SU-DHL-6 (cell line): ENCODE results near the gene CHRNE.
A peak's percentile ranks its signal among the peaks of the same experiment; 100 is the strongest.

Source experiments
- H2AFZ ChIP-seq: fragments of 200-600 bp; sonication (generic); 2 replicates; pipeline ENCODE4 v1.6.1; 2014; ENCODE audit warnings: low read depth, mild to moderate bottlenecking, moderate library complexity, mixed read lengths, antibody characterized with exemption, low read length; ENCODE audit not compliant: severe bottlenecking
- H3F3A ChIP-seq: fragments of 200-600 bp; shearing (Covaris generic); 2 replicates; pipeline ENCODE4 v1.6.0; 2016; ENCODE audit warnings: antibody characterized with exemption, mild to moderate bottlenecking; ENCODE audit not compliant: insufficient read depth
- H3K27ac ChIP-seq: fragments of 200-600 bp; sonication (generic); 2 replicates; pipeline ENCODE4 v1.5.1; 2016; ENCODE audit warnings: low read depth, mild to moderate bottlenecking, low read length, moderate library complexity, mixed read lengths
- H3K27me3 ChIP-seq: fragments of 200-600 bp; sonication (generic), shearing (Covaris generic); 2 replicates; pipeline ENCODE4 v1.6.0; 2014; ENCODE audit warnings: mild to moderate bottlenecking, low read length
- H3K36me3 ChIP-seq: fragments of 200-600 bp; sonication (generic); 2 replicates; pipeline ENCODE4 v1.6.1; 2014; ENCODE audit warnings: mild to moderate bottlenecking, low read length, mixed read lengths
- H3K4me2 ChIP-seq: fragments of 300-600, 200-600 bp; shearing (Covaris generic), sonication (generic); 2 replicates; pipeline ENCODE4 v1.6.0; 2014; ENCODE audit warnings: low read length, low read depth, mild to moderate bottlenecking; ENCODE audit not compliant: poor library complexity, severe bottlenecking
- H3K4me3 ChIP-seq: fragments of 200-600 bp; sonication (generic); 2 replicates; pipeline ENCODE4 v1.5.1; 2014; ENCODE audit warnings: antibody characterized with exemption, low read length, mild to moderate bottlenecking, mixed read lengths; ENCODE audit not compliant: insufficient read depth, poor library complexity, severe bottlenecking
- H3K79me2 ChIP-seq: fragments of 200-600 bp; sonication (generic); 2 replicates; pipeline ENCODE4 v1.6.1; 2014; ENCODE audit warnings: mild to moderate bottlenecking, low read length, moderate library complexity; ENCODE audit not compliant: insufficient read depth
- H3K9ac ChIP-seq: fragments of 200-600 bp; sonication (generic); 2 replicates; pipeline ENCODE4 v1.7.0; 2014; ENCODE audit warnings: mild to moderate bottlenecking, low read length
- H3K9me2 ChIP-seq: fragments of 200-600 bp; sonication (generic); replicated peaks from 2 replicates; pipeline ENCODE4 v1.6.1; 2014; ENCODE audit warnings: low read length; ENCODE audit not compliant: insufficient read depth
- H3K9me3 ChIP-seq: fragments of 200-600 bp; sonication (generic); 2 replicates; pipeline ENCODE4 v1.6.1; 2014; ENCODE audit warnings: low read length, mixed read lengths; ENCODE audit not compliant: insufficient read depth
- H4K20me1 ChIP-seq: fragments of 200-600 bp; sonication (generic); 2 replicates; pipeline ENCODE4 v1.6.1; 2014; ENCODE audit warnings: low read depth, mild to moderate bottlenecking, antibody characterized with exemption, low read length, moderate library complexity, mixed read lengths
- CTCF ChIP-seq: fragments of 200-600 bp; sonication (generic); IDR thresholded peaks from one replicate; pipeline ENCODE4 v1.5.1; 2017; ENCODE audit warnings: antibody characterized with exemption, mild to moderate bottlenecking, low read length, moderate library complexity; ENCODE audit not compliant: insufficient read depth, poor library complexity, severe bottlenecking
- EZH2phosphoT487 ChIP-seq: fragments of 200-600 bp; sonication (generic), shearing (Covaris generic); conservative IDR thresholded peaks from 2 replicates; pipeline ENCODE4 v1.6.1; 2018; ENCODE audit warnings: mild to moderate bottlenecking, antibody characterized with exemption, low read length, moderate library complexity, mixed read lengths

CHRNE gene

DNA sequence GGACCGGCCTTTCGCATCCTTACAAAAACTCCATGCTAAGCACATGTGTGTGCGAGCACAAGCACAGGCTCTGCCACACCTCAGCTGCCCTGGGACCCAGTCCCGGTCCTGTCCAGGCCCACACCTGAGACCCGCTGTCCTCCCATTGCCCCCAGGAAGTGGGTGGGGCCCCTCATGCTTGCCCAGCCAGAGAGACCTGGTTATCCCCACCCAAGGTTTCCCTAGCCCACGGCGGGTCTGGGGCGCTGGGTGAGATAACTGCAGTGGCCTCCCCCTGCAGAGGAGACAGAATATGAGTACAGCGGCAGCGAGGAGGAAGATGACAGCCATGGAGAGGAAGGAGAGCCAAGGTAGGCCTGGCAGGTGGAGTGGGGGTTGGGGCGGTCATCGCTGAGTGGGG is 16.1 kb downstream of the CHRNE start:
- Histone ChIP-seq H3K4me3 (no peak overlapping the region), H3K9me3 (no peaks in the 10 kb centered on the region), H2AFZ (no peak overlapping the region), H3K9ac (no peak overlapping the region), H3K27ac (no peak overlapping the region), H3K9me2 (no peaks in the 10 kb centered on the region), H3K36me3 (no peaks in the 10 kb centered on the region), H3K79me2 (no peaks in the 10 kb centered on the region), H3K4me2 (no peak overlapping the region), H4K20me1 (no peaks in the 10 kb centered on the region), H3K27me3 (no peaks in the 10 kb centered on the region), H3F3A (no peaks in the 10 kb centered on the region)
- TF ChIP-seq EZH2phosphoT487 (no peak), CTCF (no peak)

DNA sequence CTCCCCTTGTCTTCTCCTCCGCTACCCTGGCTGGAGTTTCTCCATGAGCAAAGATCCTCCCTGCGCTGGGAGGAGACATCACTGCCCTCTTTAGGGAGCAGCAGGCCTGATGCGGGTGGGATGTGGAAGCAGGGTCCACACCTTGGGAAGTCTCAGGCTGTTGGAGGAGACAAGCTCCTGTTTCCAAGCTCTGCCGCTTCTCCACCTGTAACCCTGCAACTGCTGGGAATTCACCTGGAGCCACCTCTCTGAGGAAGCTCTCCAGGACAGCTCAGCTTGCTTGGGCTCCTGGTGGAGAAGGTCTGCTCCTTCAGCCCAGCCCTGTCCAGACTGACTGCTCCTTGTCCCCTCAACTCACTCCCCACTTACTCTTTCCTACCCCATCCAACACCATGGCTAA is 18.4 kb downstream of the CHRNE start:
- Histone ChIP-seq H4K20me1 (no peaks in the 10 kb centered on the region), H3K27ac (no peak overlapping the region), H3K79me2 (no peaks in the 10 kb centered on the region), H2AFZ (no peak overlapping the region), H3K9me2 (no peaks in the 10 kb centered on the region), H3K27me3 (no peaks in the 10 kb centered on the region), H3K9ac (no peak overlapping the region), H3K4me3 (no peak overlapping the region), H3K4me2 (no peak overlapping the region), H3F3A (no peaks in the 10 kb centered on the region), H3K9me3 (no peaks in the 10 kb centered on the region), H3K36me3 (no peaks in the 10 kb centered on the region)
- TF ChIP-seq CTCF (no peak), EZH2phosphoT487 (no peak)

GRCh38 chr17:4881761-4882555 is 20.9 kb downstream of the CHRNE start:
- no peaks in the 10 kb centered on the region for H4K20me1 ChIP-seq
- no peaks in the 10 kb centered on the region for H3K27me3 ChIP-seq
- no peak overlapping the region for H3K27ac ChIP-seq
- no peaks in the 10 kb centered on the region for H3K36me3 ChIP-seq
- H3K79me2 ChIP-seq: no peaks in the 10 kb centered on the region
- TF ChIP-seq EZH2phosphoT487 (no peak), CTCF (peak; percentile 76)
- H2AFZ ChIP-seq: no peak overlapping the region
- no peak overlapping the region for H3K4me2 ChIP-seq
- no peaks in the 10 kb centered on the region for H3K9me3 ChIP-seq
- no peaks in the 10 kb centered on the region for H3K9me2 ChIP-seq
- H3K4me3 ChIP-seq: no peak overlapping the region
- no peak overlapping the region for H3K9ac ChIP-seq
- no peaks in the 10 kb centered on the region for H3F3A ChIP-seq
